ENCODE results near the gene UMOD. TPM values are rescaled to one million over a fixed set of nuclear protein-coding genes. Genes with fewer than 3 reads are reported as not detected.

The UMOD gene
- total RNA-seq, 3 donors from 2014 or later: not detected

DNA sequence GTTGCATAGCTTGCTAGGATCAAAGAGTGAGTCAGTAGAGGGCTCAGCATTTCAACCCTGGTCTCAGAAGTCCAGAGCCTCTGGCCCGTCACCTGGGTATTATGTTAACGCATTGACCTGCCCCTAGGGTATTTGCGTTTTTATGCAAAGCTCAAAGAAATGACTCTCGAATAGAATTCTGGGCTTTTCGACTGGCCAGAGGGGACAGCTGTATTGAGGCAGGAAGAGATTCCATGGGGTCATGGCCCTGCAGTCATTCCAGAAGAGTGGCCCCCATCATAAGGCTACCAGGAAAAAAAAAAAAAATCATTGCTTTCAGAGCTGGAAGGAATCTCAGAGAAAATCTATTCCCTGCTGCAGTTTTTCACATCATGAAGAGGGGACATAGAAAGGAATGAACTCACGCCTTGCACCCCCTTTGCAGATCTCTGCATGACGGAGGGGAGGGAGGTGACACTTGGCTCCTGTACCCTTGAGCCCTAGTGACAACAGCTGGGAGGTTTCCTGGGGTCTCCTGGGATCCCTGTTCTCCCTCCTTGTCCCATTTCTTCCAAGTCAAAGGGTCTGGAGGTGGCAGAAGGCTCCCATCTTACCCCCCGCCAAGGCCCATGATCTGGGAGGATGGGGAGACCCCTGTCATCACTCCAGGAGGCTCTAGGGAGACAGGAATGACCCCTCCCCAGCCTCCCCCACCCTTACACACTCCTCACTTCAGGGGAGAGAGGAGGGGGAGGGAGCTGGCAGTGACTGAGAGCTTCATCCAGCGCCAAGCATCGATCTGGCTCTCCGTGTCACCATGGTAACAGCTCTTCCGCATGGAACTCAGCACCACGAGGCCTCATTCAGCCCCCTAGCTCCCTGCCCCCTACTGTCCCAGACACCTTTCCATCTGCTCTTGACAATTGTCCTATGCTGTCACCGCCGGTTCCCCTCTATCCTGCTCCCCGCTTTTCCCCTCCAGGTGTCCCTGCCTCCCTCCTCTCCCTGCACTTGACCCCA is 61.0 kb downstream of the UMOD start:
- ATAC-seq (no peak), DNase-seq (no peak)
- TF ChIP-seq, protein P1, sequence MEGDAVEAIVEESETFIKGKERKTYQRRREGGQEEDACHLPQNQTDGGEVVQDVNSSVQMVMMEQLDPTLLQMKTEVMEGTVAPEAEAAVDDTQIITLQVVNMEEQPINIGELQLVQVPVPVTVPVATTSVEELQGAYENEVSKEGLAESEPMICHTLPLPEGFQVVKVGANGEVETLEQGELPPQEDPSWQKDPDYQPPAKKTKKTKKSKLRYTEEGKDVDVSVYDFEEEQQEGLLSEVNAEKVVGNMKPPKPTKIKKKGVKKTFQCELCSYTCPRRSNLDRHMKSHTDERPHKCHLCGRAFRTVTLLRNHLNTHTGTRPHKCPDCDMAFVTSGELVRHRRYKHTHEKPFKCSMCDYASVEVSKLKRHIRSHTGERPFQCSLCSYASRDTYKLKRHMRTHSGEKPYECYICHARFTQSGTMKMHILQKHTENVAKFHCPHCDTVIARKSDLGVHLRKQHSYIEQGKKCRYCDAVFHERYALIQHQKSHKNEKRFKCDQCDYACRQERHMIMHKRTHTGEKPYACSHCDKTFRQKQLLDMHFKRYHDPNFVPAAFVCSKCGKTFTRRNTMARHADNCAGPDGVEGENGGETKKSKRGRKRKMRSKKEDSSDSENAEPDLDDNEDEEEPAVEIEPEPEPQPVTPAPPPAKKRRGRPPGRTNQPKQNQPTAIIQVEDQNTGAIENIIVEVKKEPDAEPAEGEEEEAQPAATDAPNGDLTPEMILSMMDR (IDR thresholded peaks at IDR 0.05): no peak
- no peaks in the 10 kb centered on the region for H3K9me3 ChIP-seq
- no peak overlapping the region for H3K4me3 ChIP-seq
- no peaks in the 10 kb centered on the region for H3K4me1 ChIP-seq (ENCODE audit: low read depth)
- no peaks in the 10 kb centered on the region for H3K36me3 ChIP-seq (ENCODE audit: low read depth)
- intact Hi-C loops (cut with DNase I, micrococcal nuclease): no loop called here

DNA sequence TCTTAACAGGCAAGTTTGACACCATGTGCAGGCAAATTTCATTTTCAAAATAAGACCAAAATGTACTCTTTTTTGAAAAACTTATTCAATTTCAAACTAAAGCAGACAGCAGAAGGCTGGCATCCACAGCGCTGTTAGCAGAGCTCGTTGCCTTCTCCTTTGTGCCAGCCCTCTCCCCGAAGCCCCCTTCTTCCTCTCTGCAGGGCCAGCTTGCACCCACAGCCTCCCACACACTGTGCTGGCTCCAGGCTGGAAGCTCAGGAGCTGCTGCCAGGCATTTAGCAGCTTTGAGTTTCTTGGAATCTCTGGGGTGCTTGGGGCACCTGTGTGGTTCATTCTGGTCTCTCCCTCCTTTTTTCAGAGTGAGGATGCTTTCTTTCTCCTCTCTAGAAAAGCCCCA is 62.9 kb downstream of the UMOD start:
- Histone ChIP-seq H3K4me3 (no peak overlapping the region), H3K9me3 (no peaks in the 10 kb centered on the region), H3K36me3 (ENCODE audit: low read depth) (no peaks in the 10 kb centered on the region), H3K4me1 (ENCODE audit: low read depth) (no peaks in the 10 kb centered on the region)
- ATAC-seq (no peak), DNase-seq (no peak)
- TF ChIP-seq, protein P1 (IDR thresholded peaks at IDR 0.05): no peak
- intact Hi-C loops (cut with DNase I, micrococcal nuclease): no loop called here

DNA sequence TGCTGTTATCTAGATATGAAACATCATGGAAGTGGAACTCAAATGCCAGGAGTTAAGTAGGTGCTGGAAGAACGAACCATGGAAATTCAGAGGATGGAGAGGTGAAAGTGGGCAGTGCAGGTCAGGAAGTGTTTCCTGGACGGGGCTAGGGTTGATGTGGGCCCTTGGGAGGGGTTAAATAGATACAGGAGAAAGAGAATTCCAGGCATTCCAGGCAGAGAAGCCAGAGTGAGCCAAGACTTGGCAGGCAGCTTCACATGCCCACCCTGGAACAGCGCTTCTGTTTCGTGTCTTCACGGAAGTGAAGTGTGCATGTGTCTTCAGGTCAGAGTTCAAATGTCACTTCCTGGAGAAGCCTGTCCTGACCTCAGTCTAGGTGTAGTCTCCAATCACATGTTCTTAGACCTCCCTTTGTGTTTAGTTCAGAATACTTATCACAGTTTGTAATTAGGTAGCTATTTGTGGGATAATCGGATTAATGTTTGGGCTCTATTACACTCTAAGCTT is 66.5 kb downstream of the UMOD start:
- no peaks in the 10 kb centered on the region for H3K4me1 ChIP-seq (ENCODE audit: low read depth)
- intact Hi-C loops (cut with DNase I, micrococcal nuclease): no loop called here

More for the DNA sequence above, 66.5 kb downstream of the UMOD start:
- no peak for ATAC-seq
- Histone ChIP-seq H3K4me3 (no peak overlapping the region), H3K9me3 (no peaks in the 10 kb centered on the region), H3K36me3 (ENCODE audit: low read depth) (no peaks in the 10 kb centered on the region)
- DNase-seq: no peak
- TF ChIP-seq, protein P1 (IDR thresholded peaks at IDR 0.05): no peak

Other genes with a start within 250 kb of the UMOD start
- gene GP2, start 25.2 kb downstream of the UMOD start, total RNA-seq: 1 to 10 TPM in 2 of 3 donors, under 1 TPM in 1; 0.85 to 6.2 (median 2.5) TPM
- not detected for gene PDILT, start 52.0 kb upstream of the UMOD start, total RNA-seq
- gene ACSM5, start 56.8 kb upstream of the UMOD start, total RNA-seq: 1 to 10 TPM in 1 of 3 donors, under 1 TPM in 2; 0.67 to 5.1 (median 0.89) TPM
- gene ACSM2A, start 98.8 kb upstream of the UMOD start, total RNA-seq: not detected
- not detected for gene ACSM2B, start 223.7 kb upstream of the UMOD start, total RNA-seq